ENCODE data around the gene PDE1A. TPM values are rescaled to one million over a fixed set of nuclear protein-coding genes. Genes with fewer than 3 reads are reported as not detected.

Gene PDE1A
- total RNA-seq, 1 experiment from 2014 or later: 3.1 TPM

DNA sequence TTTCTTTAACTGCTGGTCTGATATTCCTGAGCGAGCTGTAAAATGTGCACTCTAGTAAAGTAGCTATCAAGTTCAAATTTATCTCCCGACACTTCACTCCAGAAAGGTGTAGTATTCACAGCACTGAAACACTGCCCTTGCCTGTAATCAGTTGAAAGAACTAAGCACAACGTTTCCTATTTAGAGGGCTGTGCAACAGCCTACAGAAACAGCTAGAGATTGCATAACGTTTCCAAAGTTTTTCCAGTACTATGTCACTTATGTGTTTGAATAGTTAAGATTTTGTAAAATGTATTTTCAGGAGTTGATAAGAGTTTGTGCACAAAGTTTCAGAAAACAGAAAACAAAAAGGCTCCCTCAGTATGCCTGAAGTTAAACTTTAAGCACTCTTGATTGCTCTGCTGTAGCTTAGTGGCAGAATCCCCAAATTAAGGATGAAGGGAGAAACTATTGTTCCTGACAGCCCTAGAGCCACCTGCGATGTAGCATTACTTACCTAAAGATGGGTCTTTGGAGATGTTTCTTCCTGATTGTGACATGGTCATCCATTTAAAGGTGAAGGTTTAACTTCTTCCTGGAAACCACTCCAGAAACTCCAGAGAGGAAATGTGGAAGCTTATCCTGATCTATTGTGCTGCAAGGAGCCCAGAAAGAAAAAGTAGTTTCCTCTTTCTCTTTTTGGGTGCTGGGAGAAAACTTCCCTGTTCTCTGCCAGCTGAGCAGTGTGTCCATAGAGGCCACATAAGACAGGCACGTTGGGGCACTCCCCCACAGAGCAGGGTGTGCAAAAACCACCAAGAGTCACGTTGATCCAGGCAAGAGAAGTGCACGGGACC, 536 bp downstream of the PDE1A start:
- no peak overlapping the region for H3K4me3 ChIP-seq (ENCODE audit: low read depth, low read length, poor library complexity, severe bottlenecking)
- BruUV-seq (replicated peaks): no TSS peak
- intact Hi-C loops (cut with micrococcal nuclease; ENCODE audit: unreplicated experiment): no loop called here
- TF ChIP-seq EZH2 (IDR thresholded peaks at IDR 0.05; ENCODE audit: borderline replicate concordance, low read depth, low read length, poor library complexity, severe bottlenecking): no peak
- TF ChIP-seq, protein P1, sequence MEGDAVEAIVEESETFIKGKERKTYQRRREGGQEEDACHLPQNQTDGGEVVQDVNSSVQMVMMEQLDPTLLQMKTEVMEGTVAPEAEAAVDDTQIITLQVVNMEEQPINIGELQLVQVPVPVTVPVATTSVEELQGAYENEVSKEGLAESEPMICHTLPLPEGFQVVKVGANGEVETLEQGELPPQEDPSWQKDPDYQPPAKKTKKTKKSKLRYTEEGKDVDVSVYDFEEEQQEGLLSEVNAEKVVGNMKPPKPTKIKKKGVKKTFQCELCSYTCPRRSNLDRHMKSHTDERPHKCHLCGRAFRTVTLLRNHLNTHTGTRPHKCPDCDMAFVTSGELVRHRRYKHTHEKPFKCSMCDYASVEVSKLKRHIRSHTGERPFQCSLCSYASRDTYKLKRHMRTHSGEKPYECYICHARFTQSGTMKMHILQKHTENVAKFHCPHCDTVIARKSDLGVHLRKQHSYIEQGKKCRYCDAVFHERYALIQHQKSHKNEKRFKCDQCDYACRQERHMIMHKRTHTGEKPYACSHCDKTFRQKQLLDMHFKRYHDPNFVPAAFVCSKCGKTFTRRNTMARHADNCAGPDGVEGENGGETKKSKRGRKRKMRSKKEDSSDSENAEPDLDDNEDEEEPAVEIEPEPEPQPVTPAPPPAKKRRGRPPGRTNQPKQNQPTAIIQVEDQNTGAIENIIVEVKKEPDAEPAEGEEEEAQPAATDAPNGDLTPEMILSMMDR (conservative IDR thresholded peaks at IDR 0.05; ENCODE audit: low read depth, low read length): no peak
- ChIA-PET POLR2A (ENCODE audit: low non-redundant PET) (no interaction called here), CTCF (no interaction called here)
- no peak overlapping the region for H3K27ac ChIP-seq (ENCODE audit: low read depth, low read length, poor library complexity, severe bottlenecking)
- H3K9me3 ChIP-seq (ENCODE audit: low read depth, low read length, poor library complexity, severe bottlenecking): no peaks in the 10 kb centered on the region
- H3K4me1 ChIP-seq (ENCODE audit: insufficient read depth, low read length, poor library complexity, severe bottlenecking): peaks cover 8% of the 10 kb centered on the region
- H3K27me3 ChIP-seq (replicated peaks; ENCODE audit: insufficient read depth, low read depth, low read length, poor library complexity): no peaks in the 10 kb centered on the region
- H3K36me3 ChIP-seq (ENCODE audit: insufficient read depth, low read length, poor library complexity, severe bottlenecking): no peaks in the 10 kb centered on the region
- no peak for DNase-seq (ENCODE audit: low spot score)

DNA sequence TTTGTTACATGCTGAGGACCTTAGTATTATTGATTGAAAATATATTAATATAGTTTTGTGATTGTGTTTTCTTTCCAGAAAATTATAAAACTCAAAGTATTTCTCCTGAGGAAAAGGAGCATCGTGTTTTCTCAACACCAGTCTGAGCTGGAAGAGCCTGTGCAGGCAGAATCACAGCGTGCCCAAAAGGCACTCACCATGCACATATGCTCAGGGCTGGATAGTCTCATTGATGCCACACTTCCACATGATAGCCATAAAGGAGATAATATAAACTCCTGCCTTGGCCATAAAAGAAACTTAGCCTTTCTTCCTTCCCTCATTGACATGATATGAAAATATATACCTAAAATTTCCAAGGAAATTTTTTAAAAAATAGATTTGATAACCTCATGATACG, 4.0 kb downstream of the PDE1A start:
- H3K9me3 ChIP-seq (ENCODE audit: low read depth, low read length, poor library complexity, severe bottlenecking): no peaks in the 10 kb centered on the region
- no peaks in the 10 kb centered on the region for H3K27me3 ChIP-seq (replicated peaks; ENCODE audit: insufficient read depth, low read depth, low read length, poor library complexity)
- ChIA-PET CTCF (no interaction called here), POLR2A (ENCODE audit: low non-redundant PET) (no interaction called here)
- no peak overlapping the region for H3K27ac ChIP-seq (ENCODE audit: low read depth, low read length, poor library complexity, severe bottlenecking)
- no peaks in the 10 kb centered on the region for H3K36me3 ChIP-seq (ENCODE audit: insufficient read depth, low read length, poor library complexity, severe bottlenecking)
- intact Hi-C loops (cut with micrococcal nuclease; ENCODE audit: unreplicated experiment): no loop called here
- BruUV-seq (replicated peaks): no TSS peak
- peaks cover 8% of the 10 kb centered on the region for H3K4me1 ChIP-seq (ENCODE audit: insufficient read depth, low read length, poor library complexity, severe bottlenecking)
- TF ChIP-seq EZH2 (IDR thresholded peaks at IDR 0.05; ENCODE audit: borderline replicate concordance, low read depth, low read length, poor library complexity, severe bottlenecking): no peak
- TF ChIP-seq, protein P1 (conservative IDR thresholded peaks at IDR 0.05; ENCODE audit: low read depth, low read length): no peak
- DNase-seq (ENCODE audit: low spot score): no peak
- H3K4me3 ChIP-seq (ENCODE audit: low read depth, low read length, poor library complexity, severe bottlenecking): no peak overlapping the region

DNA sequence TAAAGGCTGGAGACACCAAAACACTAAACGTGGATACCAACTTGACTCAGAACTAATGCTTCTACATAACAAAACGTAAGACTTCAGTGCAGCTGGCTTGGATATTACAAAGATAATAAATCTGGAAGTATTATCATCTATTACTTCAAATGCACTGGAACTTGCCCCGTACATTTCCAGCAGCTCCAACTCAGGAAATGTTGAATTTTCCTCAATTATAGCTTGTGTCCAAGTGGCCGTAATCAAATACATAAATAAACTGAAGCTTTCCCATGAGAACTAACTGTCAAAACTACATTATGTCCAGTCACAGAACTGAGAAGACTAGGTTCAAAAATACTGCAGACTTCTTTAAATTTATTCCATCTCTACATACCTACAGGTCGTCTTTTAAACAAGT, 6.2 kb downstream of the PDE1A start:
- no peak overlapping the region for H3K4me3 ChIP-seq (ENCODE audit: low read depth, low read length, poor library complexity, severe bottlenecking)
- no peaks in the 10 kb centered on the region for H3K27me3 ChIP-seq (replicated peaks; ENCODE audit: insufficient read depth, low read depth, low read length, poor library complexity)
- intact Hi-C loops (cut with micrococcal nuclease; ENCODE audit: unreplicated experiment): no loop called here
- ChIA-PET POLR2A (ENCODE audit: low non-redundant PET) (no interaction called here), CTCF (no interaction called here)
- H3K4me1 ChIP-seq (ENCODE audit: insufficient read depth, low read length, poor library complexity, severe bottlenecking): no peaks in the 10 kb centered on the region
- TF ChIP-seq, protein P1 (conservative IDR thresholded peaks at IDR 0.05; ENCODE audit: low read depth, low read length): no peak
- TF ChIP-seq EZH2 (IDR thresholded peaks at IDR 0.05; ENCODE audit: borderline replicate concordance, low read depth, low read length, poor library complexity, severe bottlenecking): no peak
- no peaks in the 10 kb centered on the region for H3K36me3 ChIP-seq (ENCODE audit: insufficient read depth, low read length, poor library complexity, severe bottlenecking)
- no peak for DNase-seq (ENCODE audit: low spot score)
- H3K9me3 ChIP-seq (ENCODE audit: low read depth, low read length, poor library complexity, severe bottlenecking): no peaks in the 10 kb centered on the region
- BruUV-seq (replicated peaks): no TSS peak
- H3K27ac ChIP-seq (ENCODE audit: low read depth, low read length, poor library complexity, severe bottlenecking): no peak overlapping the region
